IPS-18a (cell line): ENCODE measurements around the gene PM20D1.
"Not testable (repeated sequence)": the region's sequence is repeated elsewhere in the genome, so short reads cannot be mapped to it uniquely, and the experiment has no call there.

Source experiments
- H3K27ac ChIP-seq: one replicate; pipeline ENCODE4 v1.5.1; 2013; ENCODE audit warnings: low read length
- H3K27me3 ChIP-seq: one replicate; pipeline ENCODE4 v1.6.1; 2013; ENCODE audit warnings: mild to moderate bottlenecking, low read length; ENCODE audit not compliant: control insufficient read depth, insufficient read depth
- H3K36me3 ChIP-seq: one replicate; pipeline ENCODE4 v1.6.1; 2013; ENCODE audit warnings: low read depth, low read length; ENCODE audit not compliant: control insufficient read depth
- H3K4me1 ChIP-seq: one replicate; pipeline ENCODE4 v1.6.1; 2013; ENCODE audit warnings: low read depth, low read length; ENCODE audit not compliant: control insufficient read depth
- H3K4me3 ChIP-seq: one replicate; pipeline ENCODE4 v1.5.1; 2013; ENCODE audit warnings: low read length
- H3K9ac ChIP-seq: one replicate; pipeline ENCODE4 v1.6.1; 2013; ENCODE audit warnings: mild to moderate bottlenecking, low read length, moderate library complexity
- H3K9me3 ChIP-seq: one replicate; pipeline ENCODE4 v1.6.1; 2013; ENCODE audit warnings: low read depth, low read length; ENCODE audit not compliant: control insufficient read depth

The PM20D1 gene, protein sequence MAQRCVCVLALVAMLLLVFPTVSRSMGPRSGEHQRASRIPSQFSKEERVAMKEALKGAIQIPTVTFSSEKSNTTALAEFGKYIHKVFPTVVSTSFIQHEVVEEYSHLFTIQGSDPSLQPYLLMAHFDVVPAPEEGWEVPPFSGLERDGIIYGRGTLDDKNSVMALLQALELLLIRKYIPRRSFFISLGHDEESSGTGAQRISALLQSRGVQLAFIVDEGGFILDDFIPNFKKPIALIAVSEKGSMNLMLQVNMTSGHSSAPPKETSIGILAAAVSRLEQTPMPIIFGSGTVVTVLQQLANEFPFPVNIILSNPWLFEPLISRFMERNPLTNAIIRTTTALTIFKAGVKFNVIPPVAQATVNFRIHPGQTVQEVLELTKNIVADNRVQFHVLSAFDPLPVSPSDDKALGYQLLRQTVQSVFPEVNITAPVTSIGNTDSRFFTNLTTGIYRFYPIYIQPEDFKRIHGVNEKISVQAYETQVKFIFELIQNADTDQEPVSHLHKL

DNA sequence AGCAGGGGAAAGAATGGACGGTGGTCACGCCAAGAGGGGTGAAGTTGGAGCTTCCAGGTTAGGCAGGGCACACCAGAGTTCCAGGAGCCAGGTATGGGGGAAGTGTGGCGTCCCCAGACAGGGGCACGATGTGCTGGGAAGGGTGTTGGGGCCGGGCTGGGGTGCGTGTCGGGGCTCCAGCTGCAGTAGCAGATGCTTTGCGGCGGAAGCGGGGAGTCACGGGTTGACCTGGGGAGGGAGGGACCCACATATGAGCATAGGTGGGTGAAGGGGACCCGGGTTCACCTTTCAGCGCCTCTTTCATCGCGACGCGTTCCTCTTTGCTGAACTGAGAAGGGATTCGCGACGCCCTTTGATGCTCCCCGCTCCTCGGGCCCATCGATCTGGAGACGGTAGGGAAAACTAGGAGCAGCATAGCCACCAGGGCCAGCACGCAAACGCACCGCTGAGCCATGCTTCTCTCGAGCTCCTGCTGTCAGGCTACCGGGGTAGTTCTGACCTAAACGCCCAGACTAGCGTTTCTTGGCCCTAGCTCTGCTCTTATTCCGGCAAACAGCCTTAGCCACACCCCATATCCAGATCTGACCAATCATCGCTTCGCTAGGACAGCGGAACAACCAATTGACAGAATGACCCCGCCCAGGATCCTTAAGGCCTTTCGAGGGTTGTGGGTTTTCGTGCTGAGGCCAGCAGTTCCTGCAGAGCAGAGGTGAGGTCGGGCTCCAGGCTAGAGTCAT lies at the start of gene PM20D1:
Gene PM20D1 (minus strand): TSS at position 514 of the 737 bp plus-strand sequence. CDS start 60 bp downstream, at position 454.
- Histone ChIP-seq H3K27ac (no peak within 1 kb of the TSS), H3K4me3 (no peak within 1 kb of the TSS), H3K9me3 (no peaks in the 10 kb centered on the region), H3K27me3 (no peaks in the 10 kb centered on the region), H3K36me3 (no peaks in the 10 kb centered on the region), H3K9ac (no peak within 1 kb of the TSS), H3K4me1 (no peaks in the 10 kb centered on the region)

DNA sequence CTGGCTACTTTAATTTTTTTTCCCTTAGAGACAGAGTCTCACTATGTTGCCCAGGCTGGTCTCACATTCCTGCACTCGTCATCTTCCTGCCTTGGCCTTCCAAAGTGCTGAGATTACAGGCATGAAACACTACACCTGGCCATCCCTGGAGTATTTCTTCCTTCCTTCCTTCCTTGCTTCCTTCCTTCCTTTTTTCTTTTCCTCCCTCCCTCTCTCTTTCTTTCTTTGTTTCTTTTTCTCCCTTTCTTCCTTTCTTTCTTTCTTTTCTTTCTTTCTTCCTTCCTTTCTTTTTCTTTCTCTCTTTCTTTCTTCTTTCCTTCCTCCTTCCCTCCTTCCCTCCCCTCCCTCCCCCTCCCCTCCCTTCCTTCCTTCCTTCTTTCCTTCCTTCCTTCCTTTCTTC lies 46.4 kb upstream of the PM20D1 start:
- H3K9ac ChIP-seq, result no peak overlapping the region
- no peaks in the 10 kb centered on the region for H3K4me1 ChIP-seq
- no peaks in the 10 kb centered on the region for H3K27me3 ChIP-seq
- no peak overlapping the region for H3K27ac ChIP-seq
- no peak overlapping the region for H3K4me3 ChIP-seq
- H3K36me3 ChIP-seq, result no peaks in the 10 kb centered on the region
- H3K9me3 ChIP-seq, result peaks cover 8% of the 10 kb centered on the region

DNA sequence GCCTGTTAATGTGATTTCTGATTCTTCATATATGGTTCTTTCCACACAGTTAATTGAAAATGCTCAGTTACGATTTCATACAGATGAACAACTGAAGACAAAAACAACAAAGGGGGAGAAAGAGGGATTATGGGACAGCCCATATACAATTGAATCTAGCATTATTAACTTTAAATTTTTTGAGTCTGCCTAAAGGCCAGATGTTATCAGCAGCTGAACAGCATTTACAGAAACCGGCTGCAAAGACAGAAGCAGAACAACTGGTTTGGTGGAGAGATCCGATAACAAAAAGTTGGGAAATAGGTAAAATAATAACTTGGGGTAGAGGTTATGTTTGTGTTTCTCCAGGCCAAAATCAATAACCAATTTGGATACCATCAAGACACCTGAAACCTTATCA lies 44.2 kb upstream of the PM20D1 start:
- not testable (repeated sequence) for H3K27me3 ChIP-seq, H3K9ac ChIP-seq, H3K4me1 ChIP-seq, H3K4me3 ChIP-seq, H3K27ac ChIP-seq, H3K9me3 ChIP-seq, H3K36me3 ChIP-seq

DNA sequence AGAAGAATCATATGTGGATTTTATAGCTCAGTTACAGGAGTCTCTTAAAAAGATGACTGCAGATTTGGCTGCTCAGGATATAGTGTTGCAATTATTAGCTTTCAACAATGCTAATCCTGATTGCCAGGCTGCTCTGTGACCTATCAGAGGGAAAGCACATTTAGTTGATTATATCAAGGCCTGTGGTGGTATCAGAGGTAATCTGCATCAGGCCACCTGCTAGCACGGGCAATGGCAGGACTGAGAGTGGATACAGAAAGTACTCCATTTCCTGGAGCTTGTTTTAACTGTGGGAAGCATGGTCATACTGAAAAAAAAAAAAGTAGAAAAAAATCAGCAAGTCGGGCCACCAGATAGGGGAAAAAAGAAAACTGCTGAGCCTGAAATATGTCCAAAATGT lies 42.2 kb upstream of the PM20D1 start:
- H3K36me3 ChIP-seq, H3K27ac ChIP-seq, H3K4me1 ChIP-seq, H3K27me3 ChIP-seq, H3K9ac ChIP-seq, H3K9me3 ChIP-seq, H3K4me3 ChIP-seq: not testable (repeated sequence)

DNA sequence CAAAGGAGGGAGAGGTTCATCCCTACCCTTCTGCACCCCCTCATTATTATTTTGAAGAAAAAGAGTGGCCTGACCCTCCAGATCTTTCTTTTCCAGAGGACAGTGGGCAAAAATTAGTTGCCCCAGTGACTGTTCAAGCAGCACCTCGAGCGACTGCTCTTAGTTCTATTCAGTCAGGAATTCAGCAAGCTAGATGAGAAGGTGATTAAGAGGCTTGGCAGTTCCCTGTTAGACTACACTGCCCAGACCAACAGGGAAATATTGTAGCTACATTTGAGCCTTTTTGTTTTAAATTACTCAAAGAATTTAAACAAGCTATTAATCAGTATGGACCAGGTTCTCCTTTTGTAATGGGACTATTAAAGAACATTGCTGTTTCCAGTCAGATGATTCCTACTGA lies 41.5 kb upstream of the PM20D1 start:
- not testable (repeated sequence) for H3K36me3 ChIP-seq, H3K9ac ChIP-seq, H3K4me3 ChIP-seq, H3K27me3 ChIP-seq, H3K27ac ChIP-seq, H3K4me1 ChIP-seq, H3K9me3 ChIP-seq

DNA sequence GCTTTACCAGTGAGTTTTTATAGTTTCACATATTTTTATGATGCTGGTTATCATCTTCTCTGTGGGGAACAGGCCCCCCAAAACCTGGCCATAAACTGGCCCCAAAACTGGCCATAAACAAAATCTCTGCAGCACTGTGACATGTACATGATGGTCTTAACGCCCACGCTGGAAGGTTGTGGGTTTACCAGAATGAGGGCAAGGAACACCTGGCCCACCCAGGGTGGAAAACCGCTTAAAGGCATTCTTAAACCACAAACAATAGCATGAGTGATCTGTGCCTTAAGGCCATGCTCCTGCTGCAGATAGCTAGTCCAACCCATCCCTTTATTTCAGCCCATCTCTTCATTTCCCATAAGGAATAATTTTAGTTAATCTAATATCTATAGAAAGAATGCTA lies 40.7 kb upstream of the PM20D1 start:
- not testable (repeated sequence) for H3K27me3 ChIP-seq, H3K4me1 ChIP-seq, H3K9me3 ChIP-seq, H3K4me3 ChIP-seq, H3K36me3 ChIP-seq, H3K27ac ChIP-seq, H3K9ac ChIP-seq

DNA sequence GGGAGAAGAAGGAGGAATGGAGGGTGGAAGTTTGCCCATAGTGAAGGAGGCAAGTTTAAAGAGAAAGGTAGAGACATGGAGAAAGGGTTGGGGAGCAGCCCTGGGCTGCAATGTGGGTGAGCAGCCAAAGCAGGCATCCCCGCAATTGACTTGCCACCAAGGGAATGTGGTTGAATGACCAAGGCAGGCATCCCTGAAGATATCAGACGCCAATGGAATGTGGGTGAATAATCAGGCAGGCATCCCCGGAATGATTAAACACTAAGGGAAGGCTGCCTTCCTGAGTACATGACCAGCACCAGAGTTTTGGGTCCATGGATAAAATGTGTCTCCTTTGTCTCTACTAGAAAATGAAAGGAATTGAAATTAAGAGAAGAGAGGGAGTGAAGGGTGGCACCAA lies 39.8 kb upstream of the PM20D1 start:
- not testable (repeated sequence) for H3K36me3 ChIP-seq, H3K4me1 ChIP-seq, H3K27ac ChIP-seq, H3K27me3 ChIP-seq, H3K4me3 ChIP-seq, H3K9ac ChIP-seq, H3K9me3 ChIP-seq

DNA sequence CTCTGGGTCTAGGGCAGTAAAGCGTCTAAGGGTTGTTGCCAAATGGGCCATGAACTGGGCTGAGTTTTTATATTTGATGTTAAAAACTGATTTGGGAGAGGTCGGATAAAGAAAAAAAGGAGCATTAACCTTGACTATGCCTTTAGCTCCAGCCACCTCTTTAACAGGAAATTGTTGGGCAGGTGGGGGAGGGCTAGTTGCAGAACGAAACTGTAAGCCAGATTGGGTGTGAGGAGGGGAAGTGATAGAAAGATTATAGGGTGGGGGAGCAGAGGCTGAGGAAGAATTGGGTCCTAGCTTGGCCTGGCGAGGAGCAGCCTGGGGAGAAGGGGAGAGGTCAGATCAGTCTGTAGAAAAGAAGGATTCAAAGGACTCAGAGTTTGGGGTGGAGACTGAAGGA lies 39.1 kb upstream of the PM20D1 start:
- H3K9ac ChIP-seq, H3K9me3 ChIP-seq, H3K27me3 ChIP-seq, H3K4me1 ChIP-seq, H3K4me3 ChIP-seq, H3K36me3 ChIP-seq, H3K27ac ChIP-seq: not testable (repeated sequence)

DNA sequence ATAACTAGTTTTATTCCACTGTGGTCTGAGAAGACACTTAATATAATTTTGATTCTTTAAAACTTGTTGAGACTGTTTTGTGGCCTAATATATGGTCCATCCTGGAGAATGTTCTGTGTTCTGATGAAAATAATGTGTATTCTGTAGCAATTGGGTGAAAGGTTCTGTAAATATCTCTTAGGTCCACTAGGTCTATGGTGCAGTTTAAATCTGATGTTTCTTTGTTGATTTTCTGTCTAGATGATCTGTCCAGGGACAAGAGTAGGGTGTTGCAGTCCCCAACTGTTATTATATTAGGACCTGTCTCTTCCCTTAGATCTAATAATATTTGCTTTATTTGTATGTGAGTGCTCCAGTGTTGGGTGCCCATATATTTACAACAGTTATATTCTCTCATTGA lies 33.9 kb upstream of the PM20D1 start:
- H3K4me1 ChIP-seq, result no peaks in the 10 kb centered on the region
- no peak overlapping the region for H3K9ac ChIP-seq
- no peaks in the 10 kb centered on the region for H3K9me3 ChIP-seq
- no peak overlapping the region for H3K27ac ChIP-seq
- H3K4me3 ChIP-seq, result no peak overlapping the region
- H3K36me3 ChIP-seq, result no peaks in the 10 kb centered on the region
- no peaks in the 10 kb centered on the region for H3K27me3 ChIP-seq

DNA sequence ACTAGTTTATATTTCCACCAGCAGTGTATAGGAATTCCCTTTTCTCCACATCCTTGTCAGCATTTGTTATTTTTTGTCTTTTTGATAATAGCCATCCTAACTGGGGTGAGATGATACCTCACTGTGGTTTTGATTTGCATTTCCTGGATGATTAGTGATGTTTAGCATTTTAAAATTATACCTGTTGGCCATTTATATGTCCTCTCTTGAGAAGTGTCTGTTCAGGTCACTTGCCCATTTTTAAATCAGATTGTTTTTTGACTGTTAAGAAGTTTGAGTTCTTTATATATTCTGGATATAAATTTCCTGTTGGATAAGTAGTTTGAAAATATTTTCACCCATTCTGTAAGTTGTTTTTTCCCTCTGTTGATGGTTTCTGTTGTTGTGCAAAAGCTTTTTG lies 31.0 kb upstream of the PM20D1 start:
- H3K9ac ChIP-seq, result no peak overlapping the region
- H3K27me3 ChIP-seq, result no peaks in the 10 kb centered on the region
- no peak overlapping the region for H3K4me3 ChIP-seq
- H3K9me3 ChIP-seq, result no peaks in the 10 kb centered on the region
- H3K4me1 ChIP-seq, result no peaks in the 10 kb centered on the region
- no peak overlapping the region for H3K27ac ChIP-seq
- no peaks in the 10 kb centered on the region for H3K36me3 ChIP-seq

DNA sequence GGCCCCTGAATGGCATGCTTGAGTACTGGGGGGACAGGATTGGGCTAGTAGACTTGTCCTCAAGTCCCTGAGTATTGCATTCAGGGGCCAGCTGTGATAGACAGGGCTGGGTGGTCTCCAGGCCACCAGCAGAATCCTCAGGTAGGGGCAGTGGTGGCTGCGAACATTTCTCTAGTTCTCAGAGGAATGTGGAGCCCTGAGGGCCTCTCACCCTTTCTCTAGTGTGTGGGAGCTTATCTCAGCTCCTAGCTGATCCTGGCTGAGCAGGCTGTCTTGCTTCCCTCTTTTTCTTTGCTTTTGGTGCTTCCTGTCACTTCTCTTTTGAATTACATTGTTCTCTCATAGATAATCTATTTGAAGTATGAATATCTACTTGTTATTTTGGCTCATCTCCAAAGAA lies 30.0 kb upstream of the PM20D1 start:
- Histone ChIP-seq H3K36me3 (no peaks in the 10 kb centered on the region), H3K9me3 (no peaks in the 10 kb centered on the region)

DNA sequence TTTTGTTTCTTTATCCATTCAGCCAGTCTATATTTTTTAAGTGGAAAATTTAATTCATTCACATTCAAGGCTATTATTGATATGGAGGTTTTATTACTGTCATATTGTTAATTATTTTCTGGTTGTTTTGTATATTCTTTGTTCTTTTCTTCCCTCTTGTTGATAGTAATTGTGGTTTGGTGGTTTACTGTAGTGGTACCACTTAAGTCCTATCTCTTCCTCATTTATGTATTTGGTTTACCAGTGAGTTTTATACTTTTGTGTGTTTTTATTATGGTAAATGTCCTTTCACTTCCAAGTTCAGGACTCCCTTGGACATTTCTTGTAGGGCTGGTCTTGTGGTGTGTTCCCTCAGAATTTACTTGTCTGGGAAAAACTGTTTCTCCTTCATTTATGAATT lies 28.1 kb upstream of the PM20D1 start:
- Histone ChIP-seq H3K27ac (no peak overlapping the region), H3K9me3 (no peaks in the 10 kb centered on the region), H3K36me3 (no peaks in the 10 kb centered on the region), H3K27me3 (no peaks in the 10 kb centered on the region), H3K9ac (no peak overlapping the region), H3K4me3 (no peak overlapping the region), H3K4me1 (no peaks in the 10 kb centered on the region)

More for the DNA sequence above, 30.0 kb upstream of the PM20D1 start:
- H3K27me3 ChIP-seq, result no peaks in the 10 kb centered on the region
- H3K4me1 ChIP-seq, result no peaks in the 10 kb centered on the region
- H3K27ac ChIP-seq, result no peak overlapping the region
- H3K4me3 ChIP-seq, result no peak overlapping the region
- H3K9ac ChIP-seq, result no peak overlapping the region
